C4-2B (cell line): Measurements from ENCODE around the gene FOXG1.

ENCODE experiments used
- CTCF ChIP-seq: fragments of 450-650 bp; conservative IDR thresholded peaks from 2 replicates; pipeline ENCODE4 v1.5.1; 2017; ENCODE audit warnings: mild to moderate bottlenecking
- ZFX ChIP-seq: fragments of 450-650 bp; IDR thresholded peaks from 2 replicates; pipeline ENCODE4 v1.6.1; 2017

GRCh38 chr14:28813810-28814209 lies 47.2 kb downstream of the FOXG1 start:
- TF ChIP-seq CTCF (peak; percentile 13), ZFX (no peak)
